Medulla oblongata (tissue), 1 donor: ENCODE results near the gene GPR42.
"Not testable (repeated sequence)": the region's sequence is repeated elsewhere in the genome, so short reads cannot be mapped to it uniquely, and the experiment has no call there.

Source experiments
- DNase-seq: peaks from one replicate; pipeline ENCODE4 v3.0.0-alpha.2; 2015; ENCODE audit errors: extremely low spot score

The GPR42 gene

DNA sequence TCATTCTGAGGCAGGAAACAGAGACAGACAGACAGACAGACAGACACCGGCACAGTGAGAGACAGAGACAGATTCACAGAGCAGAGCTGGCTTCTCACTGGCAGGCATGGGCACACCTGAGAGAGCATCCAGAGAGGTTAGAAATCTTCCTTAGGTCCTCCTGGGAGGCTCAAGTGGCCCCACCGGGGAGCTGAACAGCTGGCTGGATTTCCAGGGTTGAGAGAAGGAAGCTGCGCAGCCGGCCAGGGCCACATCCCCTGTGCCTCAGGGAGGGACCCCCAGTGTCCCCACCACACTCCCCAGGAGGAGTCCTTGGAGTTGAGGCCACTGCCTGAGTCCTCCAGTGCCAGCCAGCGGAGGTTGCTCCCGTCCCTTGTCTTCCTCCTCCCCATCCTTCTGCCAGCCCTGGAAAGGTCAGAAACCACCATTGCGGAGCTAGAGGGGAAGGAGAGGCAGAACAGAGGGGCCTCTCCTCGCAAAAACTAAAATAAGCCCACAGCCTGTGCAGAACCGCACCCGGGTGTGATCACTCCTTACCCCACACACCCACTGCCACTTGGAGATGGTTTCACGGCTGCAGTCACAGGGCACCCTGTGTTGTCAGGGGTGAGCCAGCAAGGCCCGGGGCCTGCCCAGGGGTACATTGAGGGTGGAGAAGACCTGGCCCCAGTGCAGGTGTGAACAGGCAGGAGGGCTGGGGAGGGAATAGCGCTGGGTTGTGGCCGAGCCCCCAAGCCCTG, 8.4 kb upstream of the GPR42 start:
- DNase-seq = no peak

GRCh38 chr19:35363001-35363590, 7.8 kb upstream of the GPR42 start:
- no peak for DNase-seq

DNA sequence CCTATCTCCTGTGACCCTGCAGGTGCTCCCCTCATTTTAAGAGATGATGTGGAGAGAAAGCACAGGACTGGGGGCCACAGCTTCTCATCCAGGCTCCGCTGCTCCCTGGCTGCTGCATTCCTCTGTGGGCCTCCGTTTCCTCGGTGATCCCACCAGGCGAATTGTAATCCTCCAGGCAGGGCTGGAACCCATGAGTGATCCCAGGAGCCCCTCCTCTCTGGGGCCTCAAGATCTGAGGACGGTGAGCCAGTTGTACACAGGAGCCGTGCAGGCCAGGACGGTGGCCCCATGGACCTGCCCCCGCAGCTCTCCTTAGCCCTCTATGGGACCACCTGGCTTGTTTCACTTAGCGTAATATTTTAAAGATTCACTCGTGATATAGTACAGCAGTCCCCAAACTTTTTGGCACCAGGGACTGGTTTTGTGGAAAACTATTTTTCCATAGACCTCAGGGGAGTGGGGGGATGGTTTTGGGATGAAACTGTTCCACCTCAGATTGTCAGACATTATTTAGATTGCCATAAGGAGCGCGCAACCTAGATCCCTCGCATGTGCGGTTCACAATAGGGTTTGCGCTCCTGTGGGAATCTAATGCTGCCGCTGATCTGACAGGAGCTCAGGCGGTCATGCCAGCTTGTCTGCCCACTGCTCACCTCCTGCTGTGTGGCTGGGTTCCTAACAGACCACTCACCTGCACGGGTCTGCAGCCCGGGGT, 7.0 kb upstream of the GPR42 start:
- no peak for DNase-seq

DNA sequence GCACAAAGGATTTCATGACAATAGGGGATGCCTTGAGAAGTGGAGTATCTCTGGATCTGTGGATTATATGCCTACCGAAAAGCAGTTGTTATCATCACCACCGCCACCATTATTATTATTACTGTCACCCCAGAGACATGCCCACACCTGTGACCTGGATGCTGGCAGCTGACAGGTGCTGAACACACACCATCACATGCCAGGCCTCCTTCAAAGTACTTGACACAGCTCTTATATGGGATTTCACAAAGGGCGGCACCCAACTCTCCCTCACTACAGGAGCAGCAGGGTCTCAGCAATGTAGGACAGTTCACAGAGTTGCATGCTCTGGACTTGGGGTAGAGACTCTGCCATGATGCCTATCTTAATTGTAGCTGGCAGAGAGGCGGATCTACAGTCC, 5.6 kb upstream of the GPR42 start:
- no peak for DNase-seq

DNA sequence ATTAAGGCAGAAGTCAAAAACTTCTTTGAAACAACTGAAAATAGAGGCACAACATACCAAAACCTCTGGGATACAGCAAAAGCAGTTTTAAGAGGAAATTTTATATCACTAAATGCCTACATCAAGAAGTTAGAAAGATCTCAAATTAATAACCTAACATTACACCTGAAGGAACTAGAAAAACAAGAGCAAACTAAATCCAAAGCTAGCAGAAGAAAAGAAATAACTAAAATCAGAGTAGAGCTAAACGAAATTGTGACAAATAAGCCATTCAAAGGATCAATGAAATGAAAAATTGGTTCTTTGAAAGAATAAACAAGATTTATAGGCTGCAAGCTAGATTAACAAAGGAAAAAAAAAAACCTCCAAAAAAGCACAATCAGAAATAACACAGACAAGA, 2.5 kb upstream of the GPR42 start:
- no peak for DNase-seq

- no peak for DNase-seq
These were observed 1.3 kb upstream of the GPR42 start for GRCh38 chr19:35369522-35369921.

DNA sequence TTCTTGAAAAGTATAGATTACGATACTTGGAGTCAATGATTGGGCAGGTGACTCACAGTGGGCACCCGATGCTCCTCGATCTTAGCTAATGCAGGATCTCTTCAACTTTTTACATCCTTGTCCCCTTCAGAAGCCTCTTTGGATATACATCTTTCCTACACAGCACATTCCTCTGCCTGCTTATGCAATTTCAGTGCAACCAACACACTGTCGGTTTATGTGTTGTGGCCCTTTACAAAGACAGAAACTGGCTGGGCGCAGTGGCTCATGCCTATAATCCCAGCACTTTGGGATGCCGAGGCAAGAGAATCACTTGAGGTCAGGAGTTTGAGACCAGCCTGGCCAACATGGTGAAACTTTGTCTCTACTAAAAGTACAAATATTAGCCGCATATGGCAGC, 2.6 kb downstream of the GPR42 start:
- no peak for DNase-seq

DNA sequence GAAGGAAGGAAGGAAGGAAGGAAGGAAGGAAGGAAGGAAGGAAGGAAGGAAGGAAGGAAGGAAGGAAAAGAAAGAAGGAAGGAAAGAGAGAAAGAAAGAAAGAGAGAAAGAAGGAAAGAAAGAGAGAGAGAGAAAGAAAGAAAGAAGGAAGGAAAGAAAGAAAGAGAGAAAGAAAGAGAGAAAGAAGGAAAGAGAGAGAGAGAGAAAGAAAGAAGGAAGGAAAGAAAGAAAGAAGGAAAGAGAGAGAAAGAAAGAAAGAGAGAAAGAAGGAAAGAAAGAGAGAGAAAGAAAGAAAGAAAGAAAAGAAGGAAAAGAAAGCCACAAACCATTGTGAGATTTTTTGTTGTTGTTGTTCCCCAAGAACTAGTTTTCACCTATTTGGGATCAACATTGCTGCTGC, 3.2 kb downstream of the GPR42 start:
- not testable (repeated sequence) for DNase-seq

DNA sequence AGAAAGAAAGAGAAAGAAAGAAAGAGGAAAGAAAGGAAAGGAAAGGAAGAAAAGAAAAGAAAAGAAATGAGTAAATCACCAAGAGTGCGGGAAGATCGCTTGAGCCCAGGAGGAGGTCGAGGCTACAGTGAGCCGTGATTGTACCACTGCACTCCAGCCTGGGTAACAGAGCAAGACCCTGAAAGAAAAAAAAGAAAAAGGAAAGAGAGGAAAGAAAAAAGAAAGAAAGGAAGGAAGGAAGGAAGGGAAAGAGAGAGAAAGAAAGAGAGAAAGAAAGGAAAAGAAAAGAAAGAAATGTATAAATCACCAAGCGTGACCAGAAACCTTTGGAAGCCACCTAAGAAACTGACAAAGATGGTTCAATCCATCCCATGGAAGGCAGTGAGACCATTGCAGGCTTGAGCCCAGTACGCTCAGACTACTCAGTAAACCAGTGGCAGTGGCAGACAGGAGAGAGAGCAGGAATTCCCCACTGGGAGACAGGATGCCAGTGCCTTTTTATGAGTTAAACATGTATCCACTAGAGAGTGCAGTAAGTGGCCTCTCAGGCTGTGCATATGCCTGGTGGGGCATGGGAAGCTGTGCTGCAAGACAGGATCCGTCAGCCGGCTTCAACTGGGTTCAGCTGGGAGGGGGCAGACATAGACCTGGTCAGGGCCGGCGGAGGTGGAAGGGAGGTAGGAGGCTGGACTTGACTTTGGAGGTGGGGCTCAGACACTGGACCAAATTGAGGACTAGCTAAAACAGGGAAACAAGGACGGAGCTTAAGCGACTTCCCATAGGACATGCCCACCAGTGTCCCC, 4.8 kb downstream of the GPR42 start:
- no peak for DNase-seq

- no peak for DNase-seq
These were observed 6.8 kb downstream of the GPR42 start for GRCh38 chr19:35377656-35378055.

DNA sequence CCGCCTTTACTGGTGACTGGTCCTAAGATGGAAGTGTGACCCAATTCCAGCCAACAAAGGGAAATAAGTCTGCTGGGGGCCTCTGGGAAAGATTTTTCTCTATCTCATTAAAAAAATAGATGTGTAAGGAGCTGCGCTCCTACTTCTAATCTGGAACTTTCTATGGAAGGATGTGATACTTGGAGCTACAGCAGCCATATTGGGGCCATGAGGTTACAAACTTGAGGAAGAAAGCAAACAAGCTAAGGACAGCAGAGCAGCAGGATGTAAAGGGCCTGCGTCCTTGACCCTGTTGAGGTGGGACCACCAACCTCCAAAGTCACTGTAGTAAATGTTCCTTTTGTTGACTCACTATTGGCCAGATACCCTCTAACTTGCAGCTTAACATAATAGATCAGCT, 7.5 kb downstream of the GPR42 start:
- DNase-seq = no peak

- not testable (repeated sequence) for DNase-seq
These were observed 8.7 kb downstream of the GPR42 start for GRCh38 chr19:35379545-35379944.

DNA sequence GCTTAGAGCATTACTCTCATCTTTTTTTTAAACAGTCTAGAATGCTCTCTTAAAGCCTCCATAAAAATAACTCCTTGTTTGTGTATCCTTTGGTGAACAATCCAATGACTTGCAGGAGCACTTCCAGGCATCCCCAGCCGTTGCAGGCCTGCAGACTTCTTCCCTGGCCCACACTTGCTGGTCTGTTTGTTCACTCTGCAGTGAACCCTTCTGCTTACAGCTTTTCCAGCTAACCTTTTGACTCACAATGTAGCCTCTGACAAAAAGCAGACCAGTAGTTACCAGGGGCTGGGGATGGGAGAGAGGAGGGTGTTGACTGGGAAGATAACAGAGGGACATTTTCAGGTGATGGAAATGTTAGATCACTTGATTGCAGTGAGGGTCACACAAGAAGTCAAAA, 9.1 kb downstream of the GPR42 start:
- no peak for DNase-seq

DNA sequence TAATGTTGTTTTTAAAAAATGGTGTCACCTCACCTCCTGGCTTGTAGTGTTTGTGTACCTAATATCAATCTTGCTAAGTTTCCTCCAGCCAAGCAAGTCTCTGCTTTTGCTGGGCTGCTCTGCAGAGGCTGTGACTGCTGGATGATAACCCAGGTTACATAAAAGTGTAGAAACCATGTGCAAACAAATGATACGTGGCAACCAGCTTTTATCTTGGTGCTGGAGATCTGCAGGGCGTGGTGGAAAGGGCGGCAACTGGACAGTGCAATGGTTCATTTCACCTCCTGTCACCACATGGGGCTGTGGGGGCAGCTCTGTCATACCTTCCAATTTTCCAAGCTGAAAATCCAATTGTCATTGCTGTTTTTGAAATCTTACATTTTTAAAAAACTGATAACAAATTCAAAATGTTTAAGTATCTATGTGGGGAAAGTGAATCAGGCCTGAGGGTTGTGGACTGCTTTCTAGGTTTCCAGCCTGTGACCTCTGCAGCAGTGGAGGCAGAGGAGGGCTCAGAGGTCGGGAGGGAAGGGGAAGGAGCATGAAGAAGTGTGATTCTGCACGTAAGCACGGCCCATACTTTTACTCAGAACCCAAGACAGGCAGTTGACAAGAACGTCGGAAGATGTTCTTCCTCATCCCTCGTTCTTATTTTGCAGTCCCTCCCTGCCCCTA, 9.7 kb downstream of the GPR42 start:
- DNase-seq = no peak

GRCh38 chr19:35381318-35381717, 10.4 kb downstream of the GPR42 start:
- no peak for DNase-seq

DNA sequence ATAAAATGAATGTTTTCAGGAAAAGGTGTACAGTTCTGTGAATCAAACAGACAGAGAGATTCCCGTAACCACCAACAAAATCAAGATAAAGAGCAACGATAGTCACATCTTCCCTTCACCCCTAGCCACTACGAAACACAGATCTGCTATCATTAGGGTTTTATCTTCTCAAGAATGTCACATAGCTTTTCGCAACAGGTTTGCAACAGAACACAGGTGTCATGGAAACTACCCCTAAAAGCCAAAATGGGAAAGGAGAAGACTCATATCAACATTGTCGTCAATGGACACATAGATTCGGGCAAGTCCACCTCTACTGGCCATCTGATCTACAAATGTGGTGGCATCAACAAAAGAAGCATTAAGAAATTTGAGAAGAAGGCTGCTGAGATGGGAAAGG, 11.1 kb downstream of the GPR42 start:
- DNase-seq = no peak

- no peak for DNase-seq
These were observed 12.7 kb downstream of the GPR42 start for GRCh38 chr19:35383536-35383935.

GRCh38 chr19:35388277-35389054, 17.6 kb downstream of the GPR42 start:
- no peak for DNase-seq

- no peak for DNase-seq
These were observed 18.5 kb downstream of the GPR42 start for GRCh38 chr19:35389192-35389861.
